Retinal pigment epithelial cell (primary cell): ENCODE data around the gene CACNA1C.

Source experiments
- DNase-seq: peaks from one replicate; pipeline ENCODE4 v3.0.0-alpha.2; 2010; ENCODE audit warnings: low read depth
- H3K4me3 ChIP-seq: 2 replicates; pipeline ENCODE4 v1.5.1; 2011; ENCODE audit warnings: mild to moderate bottlenecking, low read length, control low read depth, moderate library complexity
- CTCF ChIP-seq: conservative IDR thresholded peaks from 2 replicates; pipeline ENCODE4 v1.5.1; 2011; ENCODE audit warnings: low read depth, low read length, control low read depth, inconsistent platforms

CACNA1C gene

DNA sequence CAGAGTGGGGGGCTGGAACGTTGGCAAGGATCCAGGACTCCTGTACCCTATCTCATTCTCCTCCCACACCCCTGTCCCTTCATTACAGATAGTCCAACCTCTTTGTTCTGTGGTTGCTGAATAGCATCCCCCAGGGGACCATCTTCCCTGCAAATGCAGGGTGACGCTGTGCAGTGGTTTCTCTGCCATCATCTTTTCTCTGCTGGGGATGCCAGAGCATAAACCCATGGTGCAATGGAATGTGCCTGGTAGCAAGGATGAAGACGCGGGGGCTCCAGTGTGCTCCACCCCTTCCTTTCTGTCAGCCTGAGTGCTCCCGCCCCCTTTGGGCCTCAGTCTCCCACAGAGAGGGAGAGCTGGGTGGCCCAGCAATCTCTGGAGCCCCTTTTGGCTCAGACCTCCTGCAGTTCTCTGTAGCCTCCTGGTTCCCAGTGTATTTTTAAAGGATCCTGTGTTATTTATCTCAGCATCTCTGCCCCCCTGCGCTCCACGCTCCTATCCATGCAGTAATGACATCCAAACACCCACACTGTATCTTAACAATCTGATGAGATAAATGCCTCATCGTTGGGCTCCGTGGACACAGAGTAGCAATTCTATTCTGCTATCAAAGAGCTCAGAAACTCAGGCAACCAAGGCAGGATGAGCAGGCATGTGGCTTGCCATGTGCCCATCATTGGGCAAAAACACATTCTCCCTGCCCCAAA, 212.8 kb downstream of the CACNA1C start:
- DNase-seq: no peak
- no peak overlapping the region for H3K4me3 ChIP-seq
- no peak for TF ChIP-seq CTCF

DNA sequence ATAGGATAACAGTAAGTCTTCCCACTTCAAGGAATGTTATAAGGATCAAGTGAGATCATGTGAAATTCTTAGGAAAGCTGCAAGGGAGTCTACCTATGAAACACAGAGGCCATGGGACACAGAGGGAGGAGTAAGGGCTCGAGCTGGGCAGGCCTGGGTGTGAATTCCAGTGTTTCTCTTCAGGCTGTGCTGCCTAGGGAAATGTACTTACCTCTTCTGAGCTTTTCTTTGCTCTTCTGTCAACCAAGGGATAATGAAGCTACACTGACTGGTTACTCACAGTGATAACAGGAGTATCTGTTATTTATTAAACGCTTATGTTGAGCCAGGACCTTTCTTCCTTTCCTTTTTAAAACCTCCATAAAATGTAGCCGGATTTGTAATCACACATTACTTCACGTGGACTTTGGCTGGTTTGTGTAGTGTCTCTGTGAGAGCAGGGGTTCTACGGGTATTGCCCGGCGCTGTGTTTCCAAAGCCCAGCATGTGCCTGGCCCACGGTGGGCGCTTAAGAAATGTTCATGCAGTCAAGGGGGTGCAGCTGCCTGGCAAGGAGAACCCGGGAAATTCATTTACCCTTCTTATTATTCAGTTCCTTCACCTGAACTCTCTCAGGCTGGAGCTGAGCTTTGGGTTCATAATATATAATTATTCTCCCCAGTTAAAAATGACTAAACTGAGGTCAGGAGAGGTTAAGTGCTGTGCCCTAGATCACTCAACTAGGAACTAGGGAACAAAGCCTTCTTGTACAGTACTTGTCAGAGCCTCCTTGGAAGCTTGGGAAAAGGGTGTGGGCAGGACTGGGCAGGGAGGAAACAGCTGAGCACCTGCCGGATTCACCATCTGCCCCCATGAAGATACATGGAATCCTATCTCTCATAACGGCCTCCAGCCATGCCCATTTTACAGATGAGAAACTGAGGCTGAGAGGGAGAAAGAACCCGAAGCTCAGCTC, 214.2 kb downstream of the CACNA1C start:
- no peak overlapping the region for H3K4me3 ChIP-seq
- DNase-seq: no peak
- TF ChIP-seq CTCF: no peak

DNA sequence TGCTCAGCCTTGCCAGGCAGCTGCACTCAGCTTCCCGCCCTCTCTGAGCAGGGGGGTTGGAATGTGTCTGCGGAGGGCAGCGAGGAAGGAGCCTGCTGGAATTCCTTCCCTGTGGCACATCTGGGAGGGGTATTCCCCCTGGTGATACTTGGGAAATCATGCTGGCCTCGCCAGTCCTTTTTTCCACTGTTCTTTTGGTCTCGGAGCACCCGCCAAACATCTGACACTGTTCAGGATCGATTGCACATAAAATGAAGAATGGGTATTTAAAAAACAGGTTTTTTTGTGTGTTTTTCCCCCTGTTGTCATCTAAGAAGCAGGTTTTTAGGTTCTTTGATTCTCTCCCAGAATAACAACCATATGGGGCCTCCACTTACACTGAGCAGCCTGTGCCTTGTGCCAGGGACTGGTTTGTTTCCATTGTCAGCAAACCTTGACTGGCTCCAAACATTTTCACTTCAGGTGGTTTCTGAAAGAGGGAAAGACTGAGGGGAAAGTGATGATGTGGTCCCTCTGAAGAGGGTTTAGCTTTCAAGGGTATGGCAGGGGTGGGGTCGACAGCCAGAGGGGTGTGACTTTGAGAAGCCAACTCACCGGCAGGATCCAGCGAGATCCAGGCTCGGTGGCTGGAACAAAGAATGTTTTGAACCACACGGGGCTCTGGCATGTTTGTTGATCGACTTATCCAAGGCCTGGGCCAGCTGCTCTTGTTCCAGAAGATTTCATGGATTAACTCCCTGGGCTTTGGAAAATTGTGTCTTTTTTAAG, 215.1 kb downstream of the CACNA1C start:
- no peak for DNase-seq
- no peak for TF ChIP-seq CTCF
- H3K4me3 ChIP-seq: no peak overlapping the region

GRCh38 chr12:2268471-2269286, 215.9 kb downstream of the CACNA1C start:
- no peak overlapping the region for H3K4me3 ChIP-seq
- peak; percentile 40 for DNase-seq
- no peak for TF ChIP-seq CTCF

DNA sequence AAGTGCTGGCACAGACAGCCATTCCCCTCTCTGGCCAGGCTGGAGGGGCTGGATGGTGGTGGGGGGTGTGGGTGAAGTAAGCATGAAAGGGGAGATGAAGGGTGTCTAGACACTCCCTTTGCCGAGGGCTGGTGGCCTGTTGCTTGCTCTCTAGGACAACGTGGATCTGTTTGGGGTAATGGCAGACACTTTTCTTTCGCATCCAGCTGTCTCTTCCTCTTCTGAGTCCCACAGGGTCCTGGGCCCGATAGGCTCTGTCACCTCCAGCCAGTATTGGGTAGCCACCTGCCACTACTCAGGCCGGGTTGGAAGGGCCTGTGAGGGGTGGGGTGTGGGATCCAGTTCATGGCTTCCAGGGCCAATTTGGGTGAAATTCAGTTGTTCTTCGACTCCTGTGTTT, 218.1 kb downstream of the CACNA1C start:
- no peak overlapping the region for H3K4me3 ChIP-seq
- no peak for TF ChIP-seq CTCF
- no peak for DNase-seq

- DNase-seq: no peak
- H3K4me3 ChIP-seq: no peak overlapping the region
- TF ChIP-seq CTCF: no peak
Measured at GRCh38 chr12:2271961-2272360, 219.2 kb downstream of the CACNA1C start.
